Type B pancreatic cell (in vitro differentiated cells): ENCODE results near the gene OSBPL5. TPM values are rescaled to one million over a fixed set of nuclear protein-coding genes. Genes with fewer than 3 reads are reported as not detected.

Experiments
- DNase-seq: peaks from one replicate; pipeline ENCODE4 v3.0.0; 2021; ENCODE audit warnings: mixed read lengths; ENCODE audit not compliant: unreplicated experiment; ENCODE audit errors: extremely low spot score
- H3K27ac Mint-ChIP-seq: 2 replicates; pipeline ENCODE4 v1.8.0; 2021; ENCODE audit warnings: mild to moderate bottlenecking, mixed read lengths
- H3K27me3 Mint-ChIP-seq: 2 replicates; pipeline ENCODE4 v1.8.0; 2021; ENCODE audit warnings: mixed read lengths
- H3K36me3 Mint-ChIP-seq: 2 replicates; pipeline ENCODE4 v1.8.0; 2021; ENCODE audit warnings: mixed read lengths
- H3K4me1 Mint-ChIP-seq: one replicate; pipeline ENCODE4 v1.8.0; 2021; ENCODE audit warnings: mixed read lengths; ENCODE audit not compliant: unreplicated experiment
- H3K4me3 Mint-ChIP-seq: 2 replicates; pipeline ENCODE4 v1.8.0; 2021; ENCODE audit warnings: mild to moderate bottlenecking, mixed read lengths
- H3K9me3 Mint-ChIP-seq: 2 replicates; pipeline ENCODE4 v1.8.0; 2021; ENCODE audit warnings: mixed read lengths
- CTCF ChIP-seq: fragments of 200-600 bp; sonication (generic); conservative IDR thresholded peaks from 2 replicates; pipeline ENCODE4 v1.5.0; 2021; ENCODE audit warnings: antibody characterized with exemption, mild to moderate bottlenecking
- total RNA-seq: library from RNA; stranded (reverse); gene quantifications from 2 replicates; pipeline ENCODE4 v1.2.1, GENCODE V29; 2021; ENCODE audit warnings: low replicate concordance

The OSBPL5 gene
- total RNA-seq, 1 donor from 2014 or later: 33.1 TPM

GRCh38 chr11:3144296-3145205 is 20.6 kb downstream of the OSBPL5 start:
- Mint-ChIP-seq H3K4me1 (peaks cover 15% of the 10 kb centered on the region), H3K4me3 (no peak overlapping the region), H3K9me3 (no peaks in the 10 kb centered on the region), H3K36me3 (no peaks in the 10 kb centered on the region), H3K27ac (no peak overlapping the region), H3K27me3 (no peaks in the 10 kb centered on the region)
- TF ChIP-seq CTCF: no peak
- no peak for DNase-seq

GRCh38 chr11:3143136-3143880 is 21.8 kb downstream of the OSBPL5 start:
- peaks cover 8% of the 10 kb centered on the region for H3K4me1 Mint-ChIP-seq
- H3K36me3 Mint-ChIP-seq: no peaks in the 10 kb centered on the region
- no peak for DNase-seq
- no peaks in the 10 kb centered on the region for H3K27me3 Mint-ChIP-seq
- no peaks in the 10 kb centered on the region for H3K9me3 Mint-ChIP-seq
- H3K27ac Mint-ChIP-seq: no peak overlapping the region
- no peak overlapping the region for H3K4me3 Mint-ChIP-seq
- no peak for TF ChIP-seq CTCF

GRCh38 chr11:3140291-3140603 is 24.9 kb downstream of the OSBPL5 start:
- Mint-ChIP-seq H3K27ac (no peak overlapping the region), H3K4me3 (no peak overlapping the region), H3K9me3 (no peaks in the 10 kb centered on the region), H3K27me3 (no peaks in the 10 kb centered on the region), H3K36me3 (no peaks in the 10 kb centered on the region), H3K4me1 (peaks cover 5% of the 10 kb centered on the region)
- DNase-seq: no peak
- TF ChIP-seq CTCF: no peak

GRCh38 chr11:3139481-3140290 is 25.4 kb downstream of the OSBPL5 start:
- Mint-ChIP-seq H3K4me3 (no peak overlapping the region), H3K9me3 (no peaks in the 10 kb centered on the region), H3K27me3 (no peaks in the 10 kb centered on the region), H3K4me1 (peaks cover 5% of the 10 kb centered on the region), H3K27ac (no peak overlapping the region), H3K36me3 (no peaks in the 10 kb centered on the region)
- TF ChIP-seq CTCF: no peak
- no peak for DNase-seq

- TF ChIP-seq CTCF: no peak
- no peaks in the 10 kb centered on the region for H3K36me3 Mint-ChIP-seq
- H3K27ac Mint-ChIP-seq: no peak overlapping the region
- DNase-seq: no peak
- no peaks in the 10 kb centered on the region for H3K9me3 Mint-ChIP-seq
- peaks cover 5% of the 10 kb centered on the region for H3K4me1 Mint-ChIP-seq
- H3K27me3 Mint-ChIP-seq: no peaks in the 10 kb centered on the region
- no peak overlapping the region for H3K4me3 Mint-ChIP-seq
These were observed 26.0 kb downstream of the OSBPL5 start for GRCh38 chr11:3139086-3139440.
